Pons (tissue), 1 donor: ENCODE data around the gene RAD17.
A peak's percentile ranks its signal among the peaks of the same experiment; 100 is the strongest.
"Not testable (repeated sequence)": the region's sequence is repeated elsewhere in the genome, so short reads cannot be mapped to it uniquely, and the experiment has no call there.

ENCODE experiments used
- DNase-seq: peaks from one replicate; pipeline ENCODE4 v3.0.0-alpha.2; 2016; ENCODE audit warnings: low spot score

The RAD17 gene

DNA sequence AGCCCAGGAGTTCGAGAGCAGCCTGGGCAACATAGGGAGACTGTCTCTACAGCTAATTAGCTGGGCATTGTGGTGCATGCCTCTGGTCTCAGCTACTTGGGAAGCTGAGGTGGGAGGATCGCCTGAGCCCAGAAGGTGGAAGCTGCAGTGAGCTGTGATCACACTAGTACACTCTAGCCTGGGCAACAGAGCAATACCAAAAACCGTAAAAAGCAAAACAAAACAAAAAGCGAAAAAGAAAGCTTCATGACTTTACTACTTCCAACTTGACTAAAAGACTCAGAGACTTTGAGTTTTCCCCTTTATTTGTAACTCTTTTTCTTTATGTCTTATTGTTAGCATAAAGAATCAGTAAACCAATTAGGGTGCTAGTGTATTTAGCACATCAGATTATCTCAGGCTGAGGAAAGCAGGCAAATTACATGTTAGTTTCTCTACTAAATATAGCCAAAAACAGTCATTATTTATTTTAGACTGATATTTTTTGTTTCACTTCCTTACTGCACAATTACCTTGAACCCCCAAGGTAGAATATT is 5.4 kb downstream of the RAD17 start:
- DNase-seq = no peak

DNA sequence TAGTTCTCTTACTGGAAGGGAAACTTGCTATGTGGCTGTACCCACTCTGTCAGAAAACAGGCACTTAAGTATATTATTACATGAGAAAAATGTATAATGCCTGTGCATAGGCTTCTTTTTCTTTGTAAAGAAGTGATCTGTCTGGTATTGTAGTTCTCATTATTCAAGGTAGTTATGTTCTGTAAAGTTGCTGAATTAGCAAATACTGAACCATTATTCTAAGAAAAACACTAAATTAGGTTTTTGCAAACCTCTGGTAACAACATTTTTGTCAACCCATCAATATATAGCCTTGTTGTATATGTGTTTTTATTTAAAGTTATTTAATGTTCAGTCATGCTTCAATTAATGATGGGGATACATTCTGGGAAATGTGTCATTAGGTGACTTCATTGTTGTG is 8.8 kb downstream of the RAD17 start:
- DNase-seq = no peak

DNA sequence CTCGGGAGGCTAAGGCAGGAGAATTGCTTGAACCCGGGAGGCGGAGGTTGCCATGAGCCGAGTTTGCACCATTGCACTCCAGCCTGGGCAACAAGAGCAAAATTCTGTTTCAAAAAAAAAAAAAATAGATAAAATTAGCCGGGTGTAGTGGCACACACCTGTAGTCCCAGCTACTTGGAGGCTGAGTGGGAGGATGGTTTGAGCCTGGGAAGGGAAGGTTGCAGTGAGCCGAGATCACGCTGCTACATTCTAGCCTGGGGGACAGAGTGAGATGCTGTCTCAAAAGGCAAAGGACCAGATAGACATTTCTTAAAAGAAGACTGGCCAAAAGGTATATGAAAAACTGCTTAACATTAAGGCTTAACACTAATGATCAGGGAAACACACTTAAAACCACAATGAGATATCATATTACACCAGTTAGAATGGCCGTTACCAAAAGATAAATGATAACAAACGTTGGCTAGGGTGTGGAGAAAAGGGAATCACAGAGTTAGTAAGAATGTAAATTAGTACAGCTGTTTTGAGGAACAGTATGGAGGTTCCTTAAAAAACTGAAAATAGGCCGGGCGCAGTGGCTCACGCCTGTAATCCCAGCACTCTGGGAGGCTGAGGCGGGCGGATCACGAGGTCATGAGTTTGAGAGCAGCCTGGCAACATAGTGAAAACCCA is 35.2 kb downstream of the RAD17 start:
- no peak for DNase-seq

DNA sequence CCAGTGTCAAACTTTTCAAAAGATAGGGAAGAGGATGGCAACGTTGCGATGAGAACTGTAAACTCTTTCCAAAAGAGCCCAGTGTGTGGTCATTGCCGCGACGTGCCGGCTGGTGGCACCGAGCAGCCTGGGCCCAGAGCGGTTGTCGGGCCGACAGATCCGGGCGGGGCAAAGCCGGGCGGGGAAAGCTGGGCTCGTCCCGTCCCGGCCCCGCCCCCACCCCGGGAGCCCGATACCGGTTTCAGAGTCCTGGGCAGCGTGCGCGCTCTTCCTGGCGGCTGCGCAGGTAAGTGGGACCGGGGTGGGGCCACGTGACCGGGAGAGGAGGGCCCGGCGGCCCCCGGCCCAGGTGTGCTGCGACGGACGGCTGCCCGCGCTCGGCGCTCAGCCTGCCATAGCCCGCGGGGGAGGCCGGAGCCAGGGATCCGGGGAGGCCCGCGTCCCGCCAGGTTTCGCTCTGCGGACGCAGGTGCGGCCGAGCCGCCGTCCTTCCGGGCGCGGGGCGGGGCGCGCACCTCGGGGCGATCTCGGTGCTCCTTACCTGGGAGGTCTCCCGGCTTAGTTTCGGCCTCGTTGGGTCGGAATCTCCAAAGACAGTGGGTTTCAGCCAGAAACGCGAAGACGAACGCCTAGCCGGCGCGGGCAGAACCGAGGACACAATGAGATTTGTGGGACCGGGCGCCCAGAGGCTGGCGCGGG is 45.4 kb downstream of the RAD17 start, which contains the start of gene MARVELD2:
TSS of gene MARVELD2 (plus strand) at position 232 of the 699 bp plus-strand sequence. CDS start 4,270 bp downstream, outside the sequence.
- peak; percentile 2 for DNase-seq

DNA sequence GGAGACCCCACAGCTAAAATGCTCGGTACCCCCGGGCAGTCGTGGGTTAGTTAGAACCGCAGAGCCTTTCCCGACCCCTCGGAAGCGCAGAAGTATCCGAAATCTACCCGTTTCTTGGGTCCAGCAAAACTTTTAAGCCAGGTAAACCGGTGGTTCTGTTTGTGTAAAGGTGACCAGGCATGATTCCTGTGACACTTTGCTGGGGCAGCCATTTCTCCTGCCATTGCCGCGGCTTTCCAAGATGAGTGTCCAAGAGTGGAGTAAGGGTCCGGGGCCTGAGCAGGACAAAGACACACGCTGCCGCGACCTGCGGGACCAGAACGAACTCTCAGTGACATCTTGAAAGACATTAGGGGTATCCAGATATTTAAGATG is 46.0 kb downstream of the RAD17 start:
- no peak for DNase-seq

DNA sequence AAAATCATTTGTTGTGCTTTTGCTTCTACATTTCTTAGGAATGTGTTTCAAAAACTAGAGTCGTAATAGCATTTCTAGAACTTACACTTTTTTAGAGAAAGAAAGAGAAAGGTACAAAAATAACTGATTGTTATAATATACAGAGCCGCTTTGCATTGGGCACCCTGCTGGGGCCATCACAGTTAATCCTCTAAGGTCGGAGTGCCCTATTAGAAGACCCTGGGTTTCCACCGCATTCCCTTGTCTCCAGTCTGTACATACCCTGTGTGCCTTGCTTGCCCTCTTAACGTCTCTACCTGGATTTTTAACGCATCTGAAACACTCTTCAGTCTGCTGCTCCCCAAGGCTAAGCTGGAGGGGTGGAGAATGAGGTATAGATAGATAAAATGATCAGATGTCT is 46.6 kb downstream of the RAD17 start:
- DNase-seq = no peak

DNA sequence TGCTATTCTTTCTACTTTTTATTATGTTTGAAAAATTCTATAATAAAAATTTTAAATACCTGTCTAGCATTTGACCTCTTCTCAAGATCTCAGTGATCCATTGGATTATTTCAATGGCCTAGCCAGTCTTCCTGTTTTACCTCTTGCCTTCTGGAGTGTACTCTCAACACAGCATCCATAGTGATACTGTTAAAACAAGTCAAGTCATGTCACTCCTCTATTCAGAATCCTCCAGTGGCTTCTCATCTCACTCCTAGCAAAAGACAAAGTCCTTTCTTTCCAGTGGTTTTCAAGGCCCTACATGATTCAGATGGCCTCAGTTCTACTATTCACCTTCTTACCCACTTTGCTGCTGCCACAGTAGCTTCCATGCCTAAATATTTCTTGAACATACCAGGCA is 47.1 kb downstream of the RAD17 start:
- DNase-seq = no peak

DNA sequence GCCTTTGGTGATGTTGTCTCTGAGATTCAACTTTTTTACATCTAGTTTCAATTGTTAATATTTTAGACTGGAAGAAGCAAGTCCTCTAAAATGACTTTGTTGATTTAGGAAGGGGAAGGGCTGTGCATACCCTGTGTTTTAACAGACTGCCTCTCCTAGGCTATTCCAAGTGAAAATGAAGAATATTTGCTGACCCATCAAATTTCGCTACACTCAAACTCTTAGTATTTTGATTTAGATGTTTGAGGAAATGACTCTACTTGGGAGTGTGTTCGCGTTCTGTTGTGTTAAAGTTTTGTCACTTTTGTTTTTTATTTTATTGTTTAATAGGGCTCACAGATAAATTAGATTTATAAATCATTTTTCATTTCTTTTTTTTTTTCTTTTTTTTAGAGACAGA is 48.9 kb downstream of the RAD17 start:
- DNase-seq = no peak

DNA sequence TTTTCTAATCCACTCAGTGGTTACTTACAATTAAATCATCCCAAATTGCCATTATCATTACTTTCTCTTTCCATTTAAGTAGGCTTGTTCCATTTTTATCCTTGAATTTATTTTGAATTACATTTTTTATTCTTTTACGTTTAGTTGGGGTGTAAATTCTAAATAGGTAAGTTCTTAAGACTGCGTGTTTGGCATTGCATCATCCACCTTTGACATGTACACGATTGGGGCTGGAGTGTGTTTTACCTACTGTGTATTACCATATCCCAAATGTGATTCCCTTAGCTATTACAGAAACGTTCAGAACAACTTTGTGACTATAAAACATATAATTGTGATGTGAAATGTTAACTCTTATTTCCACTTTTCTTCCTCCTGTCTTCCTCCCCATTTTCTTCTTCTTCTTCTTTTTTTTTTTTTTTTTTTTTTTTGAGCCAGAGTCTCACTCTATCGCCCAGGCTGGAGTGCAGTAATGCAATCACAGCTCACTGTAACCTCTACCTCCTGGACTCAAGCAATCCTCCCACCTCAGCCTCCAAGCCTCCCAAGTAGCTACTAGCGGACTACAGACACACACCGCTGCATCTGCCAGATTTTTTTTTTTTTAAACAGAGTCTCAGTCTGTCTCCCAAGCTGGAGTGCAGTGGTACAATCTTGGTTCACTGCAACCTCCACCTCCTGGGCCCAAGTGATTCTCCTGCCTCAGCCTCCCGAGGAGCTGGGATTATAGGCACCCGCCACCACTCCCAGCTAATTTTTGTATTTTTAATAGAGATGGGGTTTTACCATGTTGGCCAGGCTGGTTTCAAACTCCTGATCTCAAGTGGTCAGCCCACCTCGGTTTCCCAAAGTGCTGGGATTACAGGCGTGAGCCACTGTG is 62.0 kb downstream of the RAD17 start:
- no peak for DNase-seq

DNA sequence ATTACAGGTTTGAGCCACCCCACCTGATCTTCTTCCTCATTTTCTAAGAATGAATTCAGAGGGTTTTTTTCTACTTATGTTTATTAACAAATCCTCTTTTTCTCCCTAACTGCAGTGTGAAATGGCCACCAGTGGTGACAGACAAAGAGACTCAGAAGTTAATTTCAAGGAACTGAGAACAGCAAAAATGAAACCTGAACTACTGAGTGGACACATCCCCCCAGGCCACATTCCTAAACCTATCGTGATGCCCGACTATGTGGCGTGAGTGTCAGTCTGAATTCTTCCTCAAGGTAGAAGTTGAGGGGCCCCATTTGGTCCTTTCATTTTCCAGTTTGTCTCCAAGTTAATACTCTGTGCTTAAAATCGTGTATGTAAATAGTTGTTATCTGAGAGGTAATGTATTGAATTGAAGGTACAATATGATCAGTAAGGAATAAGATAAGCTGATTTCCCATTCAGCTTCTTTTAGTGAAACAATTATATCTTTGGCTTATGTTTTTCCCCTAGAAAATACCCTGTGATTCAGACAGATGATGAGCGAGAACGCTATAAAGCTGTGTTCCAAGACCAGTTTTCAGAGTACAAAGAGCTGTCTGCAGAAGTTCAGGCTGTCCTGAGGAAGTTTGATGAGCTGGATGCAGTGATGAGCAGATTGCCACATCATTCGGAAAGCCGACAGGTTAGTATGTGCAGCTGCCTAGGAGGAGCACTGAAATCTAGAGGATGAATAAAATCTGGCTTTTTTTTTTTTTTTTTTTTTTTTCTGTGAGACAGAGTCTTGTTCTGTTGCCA is 63.0 kb downstream of the RAD17 start:
- no peak for DNase-seq

DNA sequence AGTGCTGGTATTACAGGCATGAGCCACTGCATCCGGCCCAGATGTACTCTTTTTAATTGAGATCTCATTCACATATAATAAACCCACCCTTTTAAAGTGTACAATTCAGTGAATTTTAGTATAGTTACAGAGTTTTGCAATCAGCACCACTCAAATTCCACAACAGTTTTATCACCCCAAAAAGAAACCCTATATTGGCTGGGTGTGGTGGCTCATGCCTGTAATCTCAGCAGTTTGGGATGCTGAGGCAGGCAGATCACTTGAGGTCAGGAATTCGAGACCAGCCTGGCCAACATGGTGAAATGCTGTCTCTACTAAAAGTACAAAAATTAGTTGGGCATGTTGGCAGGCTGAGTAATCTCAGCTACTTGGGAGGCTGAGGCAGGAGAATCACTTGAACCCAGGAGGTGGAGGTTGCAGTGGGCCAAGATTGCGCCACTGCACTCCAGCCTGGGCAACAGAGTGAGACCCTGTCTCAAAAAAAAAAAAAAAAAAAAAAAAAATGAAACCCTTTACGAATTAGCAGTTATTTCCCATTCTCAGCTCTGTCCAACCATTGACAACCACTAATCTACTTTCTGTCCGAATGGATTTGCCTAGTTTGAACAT is 65.8 kb downstream of the RAD17 start:
- not testable (repeated sequence) for DNase-seq

DNA sequence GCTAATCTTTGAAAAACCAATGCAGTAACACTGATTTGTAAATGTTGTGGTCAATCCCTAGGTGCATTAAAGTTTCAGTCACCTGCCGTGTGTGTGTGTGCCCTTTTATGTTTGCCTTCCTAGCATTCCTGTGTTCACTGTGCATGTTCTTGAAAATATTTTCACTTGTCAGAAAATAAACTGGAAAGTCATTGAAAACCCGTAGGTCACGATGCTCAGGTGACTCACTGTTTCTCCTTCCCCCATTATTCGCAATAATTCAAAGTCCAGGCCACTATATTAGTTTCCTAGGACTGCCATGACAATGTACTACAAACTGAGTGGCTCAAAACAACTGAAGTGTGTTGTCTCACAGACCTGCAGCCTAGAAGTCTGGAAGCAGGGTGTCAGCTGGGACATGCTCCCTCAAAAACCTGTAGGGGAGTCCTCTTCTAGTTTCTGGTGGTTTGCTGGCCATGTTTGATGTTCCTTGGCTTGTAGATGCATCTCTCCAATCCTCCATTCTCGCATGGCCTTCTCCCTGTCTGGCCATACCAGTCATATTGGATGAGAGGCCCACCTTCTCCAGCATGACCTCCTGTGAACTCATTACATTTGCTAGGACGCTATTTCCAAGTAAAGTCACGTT is 74.6 kb downstream of the RAD17 start:
- no peak for DNase-seq

DNA sequence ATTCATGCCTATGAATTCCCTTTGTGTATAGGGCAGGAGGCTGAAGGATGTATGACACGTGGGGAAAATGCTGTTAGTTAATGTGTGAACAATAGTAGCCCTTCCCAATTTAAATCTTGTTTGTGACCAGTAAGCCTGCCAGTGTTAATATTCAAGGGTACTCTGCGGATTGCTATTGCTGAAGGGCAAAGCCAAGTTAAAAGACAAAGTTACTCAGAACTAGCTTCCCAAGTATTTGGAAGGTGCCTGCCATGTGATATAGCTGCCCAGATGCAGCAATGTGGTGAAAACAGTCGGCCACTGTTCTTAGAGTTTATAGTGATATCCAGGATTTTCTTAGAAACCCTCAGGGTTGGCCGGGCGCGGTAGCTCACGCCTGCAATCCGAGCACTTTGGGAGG is 79.9 kb downstream of the RAD17 start:
- DNase-seq = no peak

DNA sequence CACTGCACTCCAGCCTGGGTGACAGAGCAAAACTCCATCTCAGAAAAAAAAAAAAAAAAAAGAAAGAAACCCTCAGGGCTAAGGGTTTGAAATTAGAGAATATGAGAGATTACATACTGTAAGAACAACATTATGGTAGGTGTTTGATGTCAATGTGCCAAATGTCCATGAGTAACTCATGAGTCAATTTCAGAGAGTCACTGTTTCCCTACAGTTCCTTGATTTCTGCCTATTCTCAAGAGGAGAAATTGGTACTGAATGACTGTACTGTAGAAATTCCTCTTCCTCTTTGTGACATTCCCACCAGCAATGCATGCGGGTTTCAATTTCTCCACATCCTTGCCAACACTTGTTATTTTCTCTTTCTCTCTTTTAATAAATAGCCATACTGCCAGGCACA is 80.5 kb downstream of the RAD17 start:
- no peak for DNase-seq

DNA sequence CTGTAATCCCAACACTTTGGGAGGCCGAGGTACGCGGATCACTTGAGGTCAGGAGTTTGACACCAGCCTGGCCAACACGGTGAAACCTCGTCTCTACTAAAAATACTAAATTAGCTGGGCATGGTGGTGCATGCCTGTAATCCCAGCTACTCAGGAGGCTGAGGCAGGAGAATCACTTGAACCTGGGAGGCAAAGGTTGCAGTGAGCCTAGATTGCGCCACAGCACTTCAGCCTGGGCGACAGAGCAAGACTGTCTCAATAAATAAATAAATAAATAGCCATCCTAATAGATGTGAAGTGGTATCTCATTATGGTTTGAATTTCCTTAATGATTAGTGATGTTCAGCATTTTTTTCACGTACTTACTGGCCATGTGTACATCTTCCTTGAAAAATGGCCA is 80.9 kb downstream of the RAD17 start:
- not testable (repeated sequence) for DNase-seq

DNA sequence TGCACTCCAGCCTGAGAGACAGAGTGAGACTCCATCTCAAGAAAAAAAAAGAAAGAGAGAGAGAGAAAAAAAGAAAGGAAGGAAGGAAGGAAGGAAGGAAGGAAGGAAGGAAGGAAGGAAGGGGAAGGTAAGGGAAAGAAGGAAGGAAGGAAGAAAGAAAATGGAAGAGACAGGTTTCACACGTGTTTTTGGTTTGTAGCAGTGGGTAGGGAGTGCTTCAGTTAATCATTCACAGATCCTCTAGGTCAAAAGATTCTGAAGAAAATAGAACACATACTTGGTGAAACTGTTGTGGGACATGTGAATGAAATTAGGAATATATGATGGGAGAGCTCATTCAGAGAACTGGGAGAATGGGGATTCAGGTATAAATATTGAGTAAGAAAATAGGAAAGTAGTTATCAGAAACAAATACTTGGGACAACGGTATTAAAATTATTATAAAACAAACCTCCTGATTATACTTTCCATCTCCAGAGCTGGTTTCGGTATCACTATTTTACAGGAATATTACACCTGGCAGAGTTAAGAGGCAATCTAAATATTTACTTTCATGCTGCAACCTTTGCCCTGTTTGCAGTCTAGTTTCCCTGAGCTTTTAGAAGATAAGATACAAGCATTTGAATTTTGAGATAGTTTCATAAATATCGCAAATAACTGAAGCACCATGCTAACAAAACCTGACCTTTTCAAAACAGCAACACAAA is 82.5 kb downstream of the RAD17 start:
- no peak for DNase-seq

DNA sequence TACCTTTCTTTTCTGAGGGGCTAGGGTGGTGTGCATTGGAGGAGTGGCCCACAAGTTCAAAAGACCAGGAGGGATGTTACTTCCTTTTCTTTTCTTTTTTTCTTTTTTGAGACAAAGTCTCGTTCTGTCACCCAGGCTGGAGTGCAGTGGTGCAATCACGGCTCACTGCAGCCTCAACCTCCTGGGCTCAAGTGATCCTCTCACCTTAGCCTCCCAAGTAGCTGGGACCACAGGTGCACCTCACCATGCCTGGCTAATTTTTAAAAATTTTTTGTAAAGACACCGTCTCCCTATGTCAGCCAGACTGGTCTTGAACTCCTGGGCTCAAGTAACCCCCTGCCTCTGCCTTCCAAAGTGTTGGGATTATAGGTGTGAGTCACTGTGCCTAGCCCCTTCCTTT is 83.9 kb downstream of the RAD17 start:
- DNase-seq = not testable (repeated sequence)

DNA sequence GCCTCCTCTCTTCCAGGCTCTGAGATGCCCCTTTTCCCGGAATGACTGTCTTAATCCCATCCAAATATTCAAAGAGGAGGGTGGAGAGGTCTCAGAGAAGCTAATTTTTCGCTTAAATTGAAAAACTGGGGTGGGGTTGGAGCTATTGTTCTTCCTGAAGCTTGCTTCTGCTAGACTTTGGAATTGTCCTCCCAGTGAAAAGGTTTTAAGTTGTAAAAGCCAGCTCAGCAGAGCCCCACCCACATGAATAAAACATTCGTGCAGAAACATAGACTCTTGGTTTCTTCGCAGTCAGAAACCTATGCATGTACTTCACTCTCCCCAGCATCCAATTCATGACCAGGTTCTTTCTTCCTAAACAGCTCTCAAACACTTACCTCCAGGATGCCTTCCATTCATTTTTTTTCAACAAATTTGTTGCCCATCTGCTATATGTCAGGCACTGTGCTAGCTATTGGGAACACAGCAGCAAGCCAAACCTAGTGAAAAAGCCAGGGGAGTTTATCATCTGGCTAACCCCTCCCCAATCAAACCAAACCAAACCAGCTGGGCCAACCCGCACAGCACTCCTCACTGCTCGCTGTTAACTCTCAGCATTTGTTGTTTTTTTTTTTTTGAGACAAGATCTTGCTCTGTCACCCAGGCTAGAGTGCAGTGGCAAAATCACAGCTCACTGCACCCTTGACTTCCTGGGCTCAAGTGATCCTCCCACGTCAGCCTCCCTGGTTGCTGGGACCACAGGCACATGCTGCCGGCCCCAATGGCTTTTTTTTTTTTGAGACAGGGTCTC is 85.0 kb downstream of the RAD17 start:
- no peak for DNase-seq

DNA sequence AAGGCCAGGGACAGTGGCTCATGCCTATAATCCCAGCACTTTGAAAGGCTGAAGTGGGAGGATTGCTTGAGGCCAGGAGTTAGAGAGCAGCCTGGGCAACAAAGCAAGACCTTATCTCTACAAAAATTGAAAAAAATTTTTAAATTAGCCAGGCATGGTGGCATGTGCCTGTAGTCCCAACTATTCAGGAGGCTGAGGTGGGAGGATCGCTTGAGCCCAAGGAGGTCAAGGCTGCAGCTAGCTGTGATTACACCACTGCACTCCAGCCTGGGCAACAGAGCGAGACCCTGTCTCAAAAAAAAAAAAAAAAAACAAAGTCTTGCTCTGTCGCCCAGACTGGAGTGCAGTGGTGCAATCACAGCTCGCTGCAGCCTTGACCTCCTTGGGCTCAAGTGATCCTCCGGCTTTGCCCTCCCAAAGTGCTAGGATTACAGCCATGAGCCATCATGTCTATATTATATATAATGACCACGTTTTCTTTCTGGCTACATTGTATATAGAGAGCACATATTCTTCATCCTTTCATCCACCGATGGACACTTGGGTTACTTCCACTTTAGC is 85.9 kb downstream of the RAD17 start:
- DNase-seq = not testable (repeated sequence)
